EH (cell line): ENCODE results near the gene CCDC181.

ENCODE experiments used
- DNase-seq: peaks from one replicate; pipeline ENCODE4 v3.0.0-alpha.2; 2015; ENCODE audit warnings: low read depth

The CCDC181 gene

DNA sequence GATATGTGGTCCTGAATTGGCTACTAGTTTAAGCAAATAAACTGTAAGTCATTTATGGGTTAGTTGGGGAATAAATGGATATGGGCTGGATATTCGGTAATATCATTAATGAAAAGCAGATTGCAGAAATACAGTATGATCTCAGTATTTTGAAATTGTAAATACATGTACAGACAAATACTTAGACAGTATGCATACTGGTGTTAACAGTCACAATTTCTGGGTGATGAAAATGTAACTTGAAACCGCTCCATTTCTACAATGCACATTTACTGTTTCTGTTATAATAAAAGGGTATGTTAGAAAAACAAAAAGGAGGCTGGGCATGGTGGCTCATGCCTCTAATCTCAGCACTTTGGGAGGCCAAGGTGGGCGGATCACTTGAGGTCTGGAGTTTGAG is 31.3 kb downstream of the CCDC181 start:
- no peak for DNase-seq

GRCh38 chr1:169392406-169392805 is 34.9 kb downstream of the CCDC181 start:
- peak; percentile 3 for DNase-seq

DNA sequence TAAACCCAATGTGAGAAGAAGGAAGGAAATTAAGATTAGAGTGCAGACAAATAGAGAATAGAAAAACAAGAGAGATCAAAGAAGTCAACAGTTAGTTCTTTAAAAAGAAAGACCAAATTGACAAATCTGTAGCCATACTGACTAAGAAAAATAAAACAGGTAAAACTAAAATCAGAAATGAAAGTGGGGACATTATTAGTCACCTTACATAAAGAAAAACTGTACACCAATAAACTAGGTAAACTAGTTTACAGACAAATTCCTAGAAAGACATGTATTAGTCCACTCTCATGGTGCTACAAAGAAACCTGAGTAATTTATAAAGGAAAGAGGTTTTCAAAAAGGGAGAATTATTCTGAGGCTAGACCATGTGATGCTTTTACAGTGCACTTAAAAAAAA is 37.0 kb downstream of the CCDC181 start:
- no peak for DNase-seq

DNA sequence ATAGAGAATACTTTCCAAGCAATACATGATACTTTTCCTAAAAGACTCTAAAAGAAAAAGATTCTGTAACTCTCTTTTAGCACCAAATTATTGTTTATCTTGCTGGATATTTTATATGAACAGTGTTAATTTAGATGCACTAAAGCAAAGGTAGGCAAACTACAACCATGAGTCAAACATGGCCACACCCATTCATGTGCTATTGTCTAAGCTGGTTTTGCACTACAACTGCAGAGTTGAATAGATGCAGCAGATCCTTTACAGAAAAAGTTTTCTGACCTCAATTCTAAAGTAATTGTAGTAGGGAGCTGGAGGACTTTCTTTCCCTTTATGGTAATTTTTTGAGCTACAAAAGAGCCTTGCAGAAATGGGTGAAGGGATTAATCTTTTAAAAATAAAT is 39.9 kb downstream of the CCDC181 start:
- DNase-seq, result no peak

DNA sequence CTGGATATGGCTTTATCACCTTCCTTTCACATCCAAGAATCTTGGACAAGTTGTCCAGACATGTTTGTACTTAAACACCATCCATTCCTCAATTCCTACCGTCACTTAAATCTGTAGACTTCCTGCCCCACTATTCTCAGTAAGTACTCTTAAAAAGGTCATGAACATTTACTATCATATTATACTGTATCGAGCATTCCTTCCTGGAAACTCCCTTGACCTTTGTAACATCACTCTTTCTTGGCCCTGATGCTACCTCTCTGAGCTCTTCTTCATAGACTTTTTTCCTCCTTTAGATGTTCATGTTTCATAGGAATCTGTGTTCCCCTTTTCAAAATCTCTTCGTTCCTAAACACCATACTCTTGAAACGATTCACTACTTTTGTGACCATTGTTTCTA is 43.8 kb downstream of the CCDC181 start:
- no peak for DNase-seq

- DNase-seq, result no peak
These were observed 46.1 kb downstream of the CCDC181 start for GRCh38 chr1:169381162-169381561.

DNA sequence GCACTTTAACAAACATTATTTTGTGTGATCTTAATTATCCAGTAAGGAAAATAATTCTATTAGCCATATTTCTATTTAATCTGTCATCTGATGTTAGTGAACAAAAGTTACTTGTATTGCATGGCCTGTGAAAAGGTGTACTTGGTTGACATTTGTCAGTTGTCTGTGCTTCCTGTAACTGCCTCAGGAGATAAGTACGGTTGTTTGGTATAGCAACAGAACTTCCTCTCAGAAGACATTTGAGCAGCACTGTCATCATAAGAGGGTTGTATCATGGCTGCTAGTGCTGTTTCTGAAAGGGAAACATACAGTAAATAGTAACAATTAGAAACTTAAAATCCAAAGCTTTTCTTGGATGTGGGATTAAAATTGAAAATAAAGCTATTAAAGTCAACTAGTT is 55.9 kb downstream of the CCDC181 start:
- no peak for DNase-seq

DNA sequence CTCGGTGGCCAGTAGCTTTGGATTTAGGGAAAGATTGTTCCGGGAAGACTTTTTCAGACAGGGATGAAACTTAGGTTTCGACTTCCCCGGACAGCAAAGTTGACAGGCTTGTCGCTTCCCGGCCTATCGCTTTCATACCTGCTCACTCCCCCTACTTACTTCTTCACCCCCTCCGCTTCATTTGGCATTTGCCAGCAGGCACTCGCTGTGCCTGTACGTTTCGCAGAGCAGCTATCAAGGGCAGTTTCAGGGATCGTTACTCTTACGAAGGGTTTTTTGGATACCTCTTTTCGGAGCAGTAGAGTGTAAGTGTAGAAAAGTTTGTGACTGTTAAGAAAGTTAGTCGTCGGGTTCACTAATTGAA is 58.9 kb downstream of the CCDC181 start:
- no peak for DNase-seq

DNA sequence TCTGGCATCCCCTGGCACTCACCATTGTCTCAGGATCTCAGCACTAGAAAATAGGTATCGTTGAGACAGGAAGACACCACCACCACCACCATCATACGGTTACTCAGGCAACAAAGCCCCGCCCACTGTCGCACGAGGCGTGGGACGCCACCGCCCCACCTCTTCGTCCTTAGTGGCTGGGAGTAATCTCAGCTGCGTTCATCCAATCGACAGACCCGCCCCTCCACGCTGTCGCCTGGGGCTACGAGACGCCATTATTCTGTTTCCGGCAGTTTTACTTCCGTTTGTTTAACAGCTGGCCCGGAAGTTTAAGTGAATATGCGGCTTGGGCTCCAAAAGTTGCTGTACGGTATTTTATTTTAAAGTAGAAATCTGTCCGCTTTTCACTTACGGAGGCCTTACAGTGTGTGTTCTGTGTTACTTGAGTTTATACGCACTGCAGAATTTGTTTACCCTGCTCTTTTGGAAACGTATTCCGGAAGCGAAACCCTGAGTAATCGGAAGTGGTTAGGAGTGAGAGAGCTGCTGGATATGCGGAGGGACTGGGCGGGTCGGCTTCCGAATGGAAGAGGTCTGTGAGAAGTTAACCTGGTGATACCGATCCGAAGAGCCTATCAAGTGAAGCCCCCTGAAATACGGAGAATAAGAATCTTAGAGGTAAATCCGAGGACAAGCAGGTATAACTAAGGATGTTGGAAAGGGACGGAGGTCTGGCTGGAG is 59.4 kb downstream of the CCDC181 start, which contains the start of the genes BLZF1 and NME7:
TSS of gene BLZF1 (plus strand) at position 510 of the 720 bp plus-strand sequence. CDS start 1,328 bp downstream, outside the sequence.
TSS of gene NME7 (minus strand) at position 112 of the 720 bp plus-strand sequence. CDS start at position 25, 87 bp downstream.
- DNase-seq, result peak; percentile 98

GRCh38 chr1:169367096-169367685 is 60.1 kb downstream of the CCDC181 start:
- no peak for DNase-seq

DNA sequence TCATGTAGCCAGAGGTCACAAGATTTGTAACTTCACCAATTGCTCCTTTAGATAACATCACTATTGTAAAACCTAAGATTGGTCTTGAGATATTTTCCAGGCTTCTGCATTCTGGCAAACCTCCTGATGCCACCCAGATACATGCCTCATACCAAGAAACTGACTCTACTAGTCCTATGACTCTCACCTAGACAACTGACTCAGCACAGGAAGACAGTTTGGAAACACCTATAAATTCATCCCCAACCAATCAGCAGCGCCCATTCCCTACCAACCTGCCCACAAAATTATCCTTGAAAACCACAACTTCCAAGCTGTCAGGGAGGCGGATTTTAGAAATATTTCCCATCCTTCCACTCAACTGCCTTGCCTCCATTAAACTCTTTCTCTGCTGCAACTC is 62.3 kb downstream of the CCDC181 start:
- no peak for DNase-seq

DNA sequence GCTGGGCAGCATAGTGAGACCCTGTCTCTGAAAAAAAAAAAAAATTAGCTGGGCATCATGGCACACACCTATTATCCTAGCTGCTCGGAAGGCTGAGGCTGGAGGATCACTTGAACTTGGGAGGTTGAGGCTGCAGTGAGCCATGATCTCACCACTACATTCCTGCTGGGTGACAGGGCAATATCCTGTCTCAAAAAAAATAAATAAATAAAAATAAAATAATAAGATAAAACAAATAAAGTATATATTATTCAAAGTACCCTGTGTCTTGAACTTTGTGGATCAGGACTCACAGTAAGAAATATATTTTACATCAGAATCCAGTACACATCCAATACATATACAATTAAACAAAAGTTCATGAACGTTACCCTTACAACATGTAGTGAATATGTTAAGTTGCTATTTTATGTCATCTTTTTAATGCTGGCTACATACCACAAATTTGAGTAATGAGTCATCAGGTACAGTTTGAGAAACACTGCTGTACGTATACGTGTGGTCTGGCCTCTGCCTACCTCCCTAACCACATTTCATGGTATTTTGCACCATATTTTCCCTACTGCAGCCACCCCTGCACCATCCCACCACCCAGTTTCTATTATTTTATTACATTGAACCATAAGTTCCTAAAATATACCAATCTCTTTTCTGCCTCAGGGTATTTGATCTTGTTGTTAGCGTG is 64.1 kb downstream of the CCDC181 start:
- peak; percentile 89 for DNase-seq

- DNase-seq, result peak; percentile 34
These were observed 66.0 kb downstream of the CCDC181 start for GRCh38 chr1:169361281-169361680.

- DNase-seq, result no peak
These were observed 66.9 kb downstream of the CCDC181 start for GRCh38 chr1:169360415-169360814.

GRCh38 chr1:169348383-169349036 is 78.8 kb downstream of the CCDC181 start:
- peak; percentile 54 for DNase-seq

DNA sequence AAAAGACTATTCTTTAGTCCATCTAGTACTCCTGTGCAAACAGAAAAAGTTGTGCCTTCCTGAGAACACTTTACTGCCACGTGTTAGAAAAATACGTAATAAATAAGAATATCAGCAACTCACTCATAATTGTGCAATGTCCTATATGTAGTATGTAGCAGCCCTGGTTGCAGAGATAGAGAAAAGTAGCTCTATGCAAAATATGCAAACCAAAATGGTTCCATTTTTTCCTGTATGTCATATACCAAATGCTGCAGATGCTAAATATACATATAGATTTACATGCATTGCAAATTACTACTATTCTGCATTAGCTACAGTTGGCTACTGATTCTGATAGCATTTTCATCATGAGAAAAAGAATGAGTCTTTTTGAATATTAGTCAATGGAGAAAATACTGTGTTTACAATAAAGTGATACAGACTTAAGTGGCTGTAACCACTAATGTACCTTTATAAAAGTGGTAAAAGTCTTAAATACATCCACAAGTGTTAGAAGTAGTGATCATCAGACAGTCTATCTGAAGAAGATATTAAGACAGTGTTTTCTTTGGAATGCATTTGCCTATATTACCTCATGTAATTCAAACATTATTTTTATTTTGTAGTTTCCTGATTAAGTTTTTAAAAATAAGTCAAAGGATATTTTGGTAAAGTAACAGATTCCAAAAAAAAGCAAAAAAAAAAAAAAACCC is 79.4 kb downstream of the CCDC181 start:
- no peak for DNase-seq

GRCh38 chr1:169346036-169346589 is 81.2 kb downstream of the CCDC181 start:
- DNase-seq, result no peak

DNA sequence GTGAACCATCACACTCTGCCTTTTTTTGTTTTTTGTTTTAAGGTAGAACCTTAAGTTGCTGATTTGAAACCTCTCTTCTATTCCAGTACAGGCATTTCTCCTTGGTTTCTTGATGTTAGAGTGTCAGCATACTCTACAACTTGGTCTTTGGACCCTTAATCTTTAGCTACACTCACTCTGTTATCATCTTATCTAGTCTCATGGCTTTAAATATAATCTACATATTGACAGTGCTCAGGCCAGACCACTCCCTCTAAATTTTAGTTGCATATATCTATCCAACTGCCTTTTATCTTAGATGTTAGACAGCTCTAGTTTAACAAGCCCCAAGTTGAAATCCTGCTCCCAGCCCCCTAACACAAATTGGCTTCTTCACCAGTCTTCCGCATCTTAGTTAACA is 81.8 kb downstream of the CCDC181 start:
- no peak for DNase-seq
